ENCODE measurements around the gene CYP1B1.

CYP1B1 gene

DNA sequence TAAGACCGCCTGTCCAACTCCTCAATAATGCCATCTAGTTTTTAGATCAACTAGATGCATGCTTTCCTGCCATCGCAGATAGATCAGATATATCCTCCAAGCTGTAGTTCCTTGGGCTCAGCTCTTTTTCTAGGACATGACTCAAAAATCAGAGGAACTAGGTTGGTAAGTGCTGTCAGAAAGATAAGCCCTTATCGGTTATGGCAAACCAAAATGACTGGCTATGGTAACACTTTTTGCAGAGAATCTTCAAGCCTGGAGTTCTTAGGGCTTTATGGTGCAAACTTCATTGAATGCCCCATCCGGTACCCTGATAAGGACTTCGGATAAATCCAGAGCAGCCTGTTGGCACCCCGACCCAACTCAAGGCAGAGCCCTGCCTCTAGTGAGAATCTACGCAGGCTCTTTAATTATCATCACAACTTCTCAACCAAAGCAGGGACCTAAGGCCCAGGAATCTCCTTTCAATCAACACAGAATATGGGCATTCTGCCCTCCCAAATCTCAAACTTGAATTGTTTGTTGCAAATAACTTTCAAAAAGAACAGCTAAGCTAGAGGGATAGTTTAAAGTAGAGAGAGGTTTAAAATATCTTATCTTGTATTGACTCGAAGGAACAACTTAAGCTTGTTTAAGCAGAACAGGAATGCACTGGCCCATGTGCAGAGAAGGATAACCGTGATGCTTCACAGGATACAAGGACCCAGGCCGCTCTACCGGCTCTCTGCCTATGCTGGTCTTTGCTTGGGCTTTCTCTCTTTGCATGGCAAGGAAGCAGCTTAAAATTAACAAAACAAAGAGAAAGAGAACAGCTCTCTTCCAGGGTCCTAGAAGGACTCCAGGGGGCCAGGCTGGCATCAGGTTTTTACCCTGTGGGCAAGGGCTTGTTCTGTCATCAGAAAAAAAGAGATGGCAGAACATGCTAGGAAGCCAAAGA lies 3.4 kb upstream of the CYP1B1 start:
- no peak overlapping the region for H3K4me3 ChIP-seq (ENCODE audit: low read depth, low read length)
- TF ChIP-seq, protein P1, sequence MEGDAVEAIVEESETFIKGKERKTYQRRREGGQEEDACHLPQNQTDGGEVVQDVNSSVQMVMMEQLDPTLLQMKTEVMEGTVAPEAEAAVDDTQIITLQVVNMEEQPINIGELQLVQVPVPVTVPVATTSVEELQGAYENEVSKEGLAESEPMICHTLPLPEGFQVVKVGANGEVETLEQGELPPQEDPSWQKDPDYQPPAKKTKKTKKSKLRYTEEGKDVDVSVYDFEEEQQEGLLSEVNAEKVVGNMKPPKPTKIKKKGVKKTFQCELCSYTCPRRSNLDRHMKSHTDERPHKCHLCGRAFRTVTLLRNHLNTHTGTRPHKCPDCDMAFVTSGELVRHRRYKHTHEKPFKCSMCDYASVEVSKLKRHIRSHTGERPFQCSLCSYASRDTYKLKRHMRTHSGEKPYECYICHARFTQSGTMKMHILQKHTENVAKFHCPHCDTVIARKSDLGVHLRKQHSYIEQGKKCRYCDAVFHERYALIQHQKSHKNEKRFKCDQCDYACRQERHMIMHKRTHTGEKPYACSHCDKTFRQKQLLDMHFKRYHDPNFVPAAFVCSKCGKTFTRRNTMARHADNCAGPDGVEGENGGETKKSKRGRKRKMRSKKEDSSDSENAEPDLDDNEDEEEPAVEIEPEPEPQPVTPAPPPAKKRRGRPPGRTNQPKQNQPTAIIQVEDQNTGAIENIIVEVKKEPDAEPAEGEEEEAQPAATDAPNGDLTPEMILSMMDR (IDR thresholded peaks at IDR 0.05; ENCODE audit: low read depth, low read length, missing control alignments) = no peak
- no peak for DNase-seq (ENCODE audit: low read depth)

GRCh38 chr2:38077431-38077769 lies 1.4 kb upstream of the CYP1B1 start:
- no peak overlapping the region; the same call in 1 of the 2 replicates for H3K4me3 ChIP-seq (ENCODE audit: low read depth, low read length)
- TF ChIP-seq, protein P1 (IDR thresholded peaks at IDR 0.05; ENCODE audit: low read depth, low read length, missing control alignments) = no peak
- DNase-seq (ENCODE audit: low read depth) = no peak

DNA sequence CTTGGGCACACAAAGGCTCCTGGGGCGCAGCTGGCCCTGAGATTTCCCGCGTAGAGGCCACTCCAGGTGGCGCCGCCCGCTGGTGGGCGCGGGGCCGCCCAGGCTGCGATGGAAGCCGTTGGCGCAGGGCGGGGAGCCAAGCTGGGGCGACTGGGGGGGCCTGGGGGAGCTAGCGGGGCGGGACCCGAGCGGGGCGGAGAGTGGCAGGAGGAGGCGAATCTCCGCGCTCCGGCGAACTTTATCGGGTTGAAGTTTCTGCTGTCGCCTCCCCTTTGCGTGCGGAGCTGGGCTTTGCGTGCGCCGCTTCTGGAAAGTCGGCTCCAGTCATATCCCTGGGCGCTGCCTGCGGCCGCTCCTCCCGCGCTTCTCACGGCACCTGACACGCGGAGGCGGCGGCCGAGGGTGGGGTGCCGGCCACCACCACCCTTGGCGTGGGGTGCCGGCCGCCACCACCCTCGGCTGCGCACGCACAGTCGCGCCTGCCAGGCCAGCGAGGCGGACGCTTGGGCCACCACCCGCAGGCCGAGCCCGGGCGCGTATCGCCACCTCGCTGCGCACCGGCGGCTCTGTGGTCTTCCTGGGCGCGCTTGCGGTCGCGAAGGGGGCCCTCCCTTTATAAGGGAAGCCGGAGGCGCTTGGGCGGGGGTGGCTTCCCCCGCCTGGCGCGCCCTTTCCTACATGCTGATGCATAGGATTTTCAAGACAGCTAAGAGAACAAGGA lies 919 bp upstream of the CYP1B1 start:
- peak; percentile 41 for DNase-seq (ENCODE audit: low read depth)
- TF ChIP-seq, protein P1 (IDR thresholded peaks at IDR 0.05; ENCODE audit: low read depth, low read length, missing control alignments) = peak; percentile 18
- H3K4me3 ChIP-seq (ENCODE audit: low read depth, low read length) = peak overlapping the region; percentile 53

- peak overlapping the region; percentile 53 for H3K4me3 ChIP-seq (ENCODE audit: low read depth, low read length)
- TF ChIP-seq, protein P1 (IDR thresholded peaks at IDR 0.05; ENCODE audit: low read depth, low read length, missing control alignments) = peak; percentile 29
- DNase-seq (ENCODE audit: low read depth) = no peak
These were observed 280 bp upstream of the CYP1B1 start for GRCh38 chr2:38076152-38076709.

GRCh38 chr2:38074764-38075506 lies 1.0 kb downstream of the CYP1B1 start:
- TF ChIP-seq, protein P1 (IDR thresholded peaks at IDR 0.05; ENCODE audit: low read depth, low read length, missing control alignments) = no peak
- DNase-seq (ENCODE audit: low read depth) = no peak
- H3K4me3 ChIP-seq (ENCODE audit: low read depth, low read length) = no peak overlapping the region

- DNase-seq (ENCODE audit: low read depth) = no peak
- TF ChIP-seq, protein P1 (IDR thresholded peaks at IDR 0.05; ENCODE audit: low read depth, low read length, missing control alignments) = no peak
These were observed 1.7 kb downstream of the CYP1B1 start for GRCh38 chr2:38074058-38074763.

More at GRCh38 chr2:38074058-38074763, 1.7 kb downstream of the CYP1B1 start:
- no peak overlapping the region for H3K4me3 ChIP-seq (ENCODE audit: low read depth, low read length)
